ENCODE results near the gene MEPCE. TPM values are rescaled to one million over a fixed set of nuclear protein-coding genes. Genes with fewer than 3 reads are reported as not detected.

Gene MEPCE
- total and polyA plus RNA-seq, 2 experiments from 2014 or later, result 8.0 to 24.2 TPM

DNA sequence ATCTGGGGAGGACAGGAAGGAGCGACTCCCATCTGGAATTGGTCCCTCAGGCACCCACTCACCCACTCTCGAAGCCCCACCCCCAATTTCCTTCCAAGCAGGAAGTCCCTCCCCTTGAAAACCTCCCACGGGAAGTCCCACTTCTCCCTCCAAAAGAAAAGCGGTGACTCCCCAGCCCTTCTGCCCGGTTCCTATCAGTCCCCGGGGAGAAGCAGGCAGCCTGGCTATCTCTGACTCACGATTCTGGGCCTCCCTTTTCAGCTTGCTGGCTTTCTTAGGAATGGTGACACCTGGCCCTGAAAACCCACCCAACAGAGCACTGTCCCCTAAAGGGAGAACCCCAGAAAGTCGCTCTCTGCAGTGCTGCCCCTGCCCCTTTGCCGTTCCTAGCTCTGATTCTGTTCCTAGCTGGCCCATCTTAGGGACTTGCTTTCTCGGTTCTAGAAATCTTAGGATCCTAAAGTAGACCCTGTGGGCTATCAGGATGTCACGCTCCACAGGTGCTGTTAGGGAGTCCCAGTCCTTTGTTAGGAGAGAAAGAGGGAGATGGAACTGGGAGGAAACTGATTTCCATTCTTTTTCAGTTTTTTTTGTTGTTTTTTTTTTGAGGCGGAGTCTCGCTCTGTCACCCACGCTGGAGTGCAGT is 43.3 kb downstream of the MEPCE start:
- in situ Hi-C loops (cut with MboI), result loop anchor here (10.0 to 25.0 kb wide), 2 partner anchors 222 to 389 kb away; partner anchors contain the start of genes GIGYF1, SLC12A9 and TRIP6
- TF ChIP-seq EZH2 (IDR thresholded peaks at IDR 0.05; ENCODE audit: insufficient read depth, poor library complexity, severe bottlenecking), result no peak
- no peak for TF ChIP-seq EZH2phosphoT487 (IDR thresholded peaks at IDR 0.05; ENCODE audit: insufficient read depth, low read depth)
- no peaks in the 10 kb centered on the region for H3K9me2 ChIP-seq (ENCODE audit: insufficient read depth)
- H3F3A ChIP-seq (ENCODE audit: insufficient read depth), result peaks cover 8% of the 10 kb centered on the region; the same call in 1 of the 2 replicates
- H3K9ac ChIP-seq, result no peak overlapping the region
- no peaks in the 10 kb centered on the region for H3K9me3 ChIP-seq (ENCODE audit: low read depth)
- peaks cover 43% of the 10 kb centered on the region for H3K79me2 ChIP-seq (ENCODE audit: insufficient read depth)
- H3K4me3 ChIP-seq, result no peak overlapping the region
- WGBS, 2 experiments (ENCODE audit: low coverage in 1 of 2, low lambda C conversion rate in 2 of 2, missing lambda C conversion rate in 2 of 2), result 75 to 78% methylated on average over 13 to 14 of the region's 14 CpGs
- H3K4me1 ChIP-seq (ENCODE audit: insufficient read depth), result peaks cover 7% of the 10 kb centered on the region; the same call in 1 of the 2 replicates
- no peaks in the 10 kb centered on the region for H3K27me3 ChIP-seq (replicated peaks; ENCODE audit: insufficient read depth)
- no peak overlapping the region for H3K27ac ChIP-seq
- H4K20me1 ChIP-seq (ENCODE audit: insufficient read depth), result no peaks in the 10 kb centered on the region
- no peaks in the 10 kb centered on the region; the same call in 1 of the 2 replicates for H3K36me3 ChIP-seq (ENCODE audit: low read depth)
- DNase-seq, result peak; percentile 58
- no peak overlapping the region for H3K4me2 ChIP-seq (ENCODE audit: unreplicated experiment)
- H2AFZ ChIP-seq, result no peak overlapping the region

DNA sequence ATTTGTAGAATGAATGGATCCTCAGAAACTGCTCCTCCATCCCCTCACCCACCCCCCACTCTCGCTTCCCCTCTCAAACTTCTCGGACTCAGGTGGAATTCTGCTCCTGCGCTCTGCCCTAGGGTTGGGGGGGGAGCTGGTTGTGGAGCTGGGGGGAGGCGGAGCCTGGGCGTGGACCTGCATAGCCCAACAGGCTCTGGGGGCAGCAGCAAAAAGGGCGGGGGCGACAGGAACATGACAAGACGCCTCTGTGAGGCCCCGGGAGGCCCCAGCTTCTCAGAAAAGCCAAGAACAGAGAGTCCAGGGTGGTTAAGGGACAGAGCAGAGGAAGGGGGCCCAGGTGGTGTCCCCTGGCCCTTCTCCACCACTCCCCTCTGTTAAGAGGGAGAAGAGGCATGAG is 45.9 kb downstream of the MEPCE start:
- in situ Hi-C loops (cut with MboI), result loop anchor here (10.0 kb wide), 1 partner anchor 219 kb away; the partner anchor contains the start of gene GIGYF1
- Histone ChIP-seq H3K4me2 (ENCODE audit: unreplicated experiment) (peak overlapping the region; percentile 89), H3K27me3 (replicated peaks; ENCODE audit: insufficient read depth) (no peaks in the 10 kb centered on the region), H3K27ac (no peak overlapping the region), H3F3A (ENCODE audit: insufficient read depth) (peaks cover 8% of the 10 kb centered on the region; the same call in 1 of the 2 replicates), H3K79me2 (ENCODE audit: insufficient read depth) (peaks cover 53% of the 10 kb centered on the region), H3K4me3 (no peak overlapping the region), H3K9me2 (ENCODE audit: insufficient read depth) (no peaks in the 10 kb centered on the region), H3K9ac (peak overlapping the region; percentile 90; the same call in 1 of the 2 replicates), H3K4me1 (ENCODE audit: insufficient read depth) (peaks cover 11% of the 10 kb centered on the region; the same call in 1 of the 2 replicates), H3K36me3 (ENCODE audit: low read depth) (no peaks in the 10 kb centered on the region; the same call in 1 of the 2 replicates), H3K9me3 (ENCODE audit: low read depth) (no peaks in the 10 kb centered on the region), H2AFZ (no peak overlapping the region), H4K20me1 (ENCODE audit: insufficient read depth) (no peaks in the 10 kb centered on the region)
- no peak for DNase-seq
- TF ChIP-seq EZH2 (IDR thresholded peaks at IDR 0.05; ENCODE audit: insufficient read depth, poor library complexity, severe bottlenecking), result no peak
- TF ChIP-seq EZH2phosphoT487 (IDR thresholded peaks at IDR 0.05; ENCODE audit: insufficient read depth, low read depth), result no peak
- 67 to 68% methylated on average over 7 to 9 of the region's 9 CpGs for WGBS, 2 experiments (ENCODE audit: low coverage in 1 of 2, low lambda C conversion rate in 2 of 2, missing lambda C conversion rate in 2 of 2)

DNA sequence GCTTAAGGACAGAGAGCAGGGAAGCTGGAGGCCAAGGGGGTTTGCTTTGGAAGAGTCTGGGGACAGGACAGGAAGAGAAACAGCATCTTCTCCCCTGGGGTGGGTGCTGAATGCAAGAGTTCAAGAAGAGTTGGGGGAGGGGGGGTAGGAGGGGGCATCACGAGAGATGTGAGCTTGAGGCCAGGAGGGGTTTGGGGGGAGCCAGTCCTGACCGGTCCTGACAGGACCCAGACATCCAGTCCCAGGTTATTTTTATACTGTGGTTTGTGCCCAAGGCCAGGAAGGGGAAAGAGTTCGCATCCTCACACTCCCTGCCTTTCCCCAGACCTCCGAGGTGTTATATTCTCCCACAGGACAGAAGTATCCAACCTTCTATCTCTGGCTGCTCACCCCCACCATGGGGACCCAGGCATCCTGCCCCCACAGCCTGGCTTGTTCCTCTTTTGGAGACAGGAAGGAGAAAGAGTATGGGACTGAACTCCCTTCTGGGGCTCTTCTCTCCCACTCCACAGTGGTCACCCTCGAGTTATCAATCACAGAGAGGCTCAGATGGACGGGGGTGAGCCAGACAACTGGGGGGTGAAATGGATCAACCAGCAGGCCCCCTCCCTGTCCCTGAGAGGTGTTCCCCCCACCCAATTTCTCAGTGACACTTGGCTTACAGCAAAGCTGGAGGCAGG is 46.6 kb downstream of the MEPCE start:
- peak overlapping the region; percentile 90 for H3K9ac ChIP-seq

More for the DNA sequence above, 46.6 kb downstream of the MEPCE start:
- Histone ChIP-seq H3K4me2 (ENCODE audit: unreplicated experiment) (peak overlapping the region; percentile 89), H3K36me3 (ENCODE audit: low read depth) (no peaks in the 10 kb centered on the region; the same call in 1 of the 2 replicates), H3K9me2 (ENCODE audit: insufficient read depth) (no peaks in the 10 kb centered on the region), H3F3A (ENCODE audit: insufficient read depth) (peaks cover 8% of the 10 kb centered on the region; the same call in 1 of the 2 replicates), H3K27ac (no peak overlapping the region), H2AFZ (no peak overlapping the region), H3K9me3 (ENCODE audit: low read depth) (no peaks in the 10 kb centered on the region), H3K4me3 (peak overlapping the region; percentile 93), H3K79me2 (ENCODE audit: insufficient read depth) (peaks cover 53% of the 10 kb centered on the region), H3K27me3 (replicated peaks; ENCODE audit: insufficient read depth) (no peaks in the 10 kb centered on the region), H4K20me1 (ENCODE audit: insufficient read depth) (no peaks in the 10 kb centered on the region), H3K4me1 (ENCODE audit: insufficient read depth) (peaks cover 11% of the 10 kb centered on the region; the same call in 1 of the 2 replicates)
- TF ChIP-seq EZH2phosphoT487 (IDR thresholded peaks at IDR 0.05; ENCODE audit: insufficient read depth, low read depth) (no peak), EZH2 (IDR thresholded peaks at IDR 0.05; ENCODE audit: insufficient read depth, poor library complexity, severe bottlenecking) (no peak)
- WGBS, 2 experiments (ENCODE audit: low coverage in 1 of 2, low lambda C conversion rate in 2 of 2, missing lambda C conversion rate in 2 of 2), result 37 to 41% methylated on average over 4 to 6 of the region's 6 CpGs
- in situ Hi-C loops (cut with MboI), result loop anchor here (10.0 kb wide), 1 partner anchor 219 kb away; the partner anchor contains the start of gene GIGYF1
- DNase-seq, result peak; percentile 10

All from GM23248 (cell line).